CD4-positive, alpha-beta T cell treated with Interleukin-15 for 1 hour (primary cell): ENCODE results near the gene NOP56.

ENCODE experiments used
- DNase-seq: peaks from one replicate; pipeline ENCODE4 v3.0.0-alpha.2; 2020

NOP56 gene, protein sequence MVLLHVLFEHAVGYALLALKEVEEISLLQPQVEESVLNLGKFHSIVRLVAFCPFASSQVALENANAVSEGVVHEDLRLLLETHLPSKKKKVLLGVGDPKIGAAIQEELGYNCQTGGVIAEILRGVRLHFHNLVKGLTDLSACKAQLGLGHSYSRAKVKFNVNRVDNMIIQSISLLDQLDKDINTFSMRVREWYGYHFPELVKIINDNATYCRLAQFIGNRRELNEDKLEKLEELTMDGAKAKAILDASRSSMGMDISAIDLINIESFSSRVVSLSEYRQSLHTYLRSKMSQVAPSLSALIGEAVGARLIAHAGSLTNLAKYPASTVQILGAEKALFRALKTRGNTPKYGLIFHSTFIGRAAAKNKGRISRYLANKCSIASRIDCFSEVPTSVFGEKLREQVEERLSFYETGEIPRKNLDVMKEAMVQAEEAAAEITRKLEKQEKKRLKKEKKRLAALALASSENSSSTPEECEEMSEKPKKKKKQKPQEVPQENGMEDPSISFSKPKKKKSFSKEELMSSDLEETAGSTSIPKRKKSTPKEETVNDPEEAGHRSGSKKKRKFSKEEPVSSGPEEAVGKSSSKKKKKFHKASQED

DNA sequence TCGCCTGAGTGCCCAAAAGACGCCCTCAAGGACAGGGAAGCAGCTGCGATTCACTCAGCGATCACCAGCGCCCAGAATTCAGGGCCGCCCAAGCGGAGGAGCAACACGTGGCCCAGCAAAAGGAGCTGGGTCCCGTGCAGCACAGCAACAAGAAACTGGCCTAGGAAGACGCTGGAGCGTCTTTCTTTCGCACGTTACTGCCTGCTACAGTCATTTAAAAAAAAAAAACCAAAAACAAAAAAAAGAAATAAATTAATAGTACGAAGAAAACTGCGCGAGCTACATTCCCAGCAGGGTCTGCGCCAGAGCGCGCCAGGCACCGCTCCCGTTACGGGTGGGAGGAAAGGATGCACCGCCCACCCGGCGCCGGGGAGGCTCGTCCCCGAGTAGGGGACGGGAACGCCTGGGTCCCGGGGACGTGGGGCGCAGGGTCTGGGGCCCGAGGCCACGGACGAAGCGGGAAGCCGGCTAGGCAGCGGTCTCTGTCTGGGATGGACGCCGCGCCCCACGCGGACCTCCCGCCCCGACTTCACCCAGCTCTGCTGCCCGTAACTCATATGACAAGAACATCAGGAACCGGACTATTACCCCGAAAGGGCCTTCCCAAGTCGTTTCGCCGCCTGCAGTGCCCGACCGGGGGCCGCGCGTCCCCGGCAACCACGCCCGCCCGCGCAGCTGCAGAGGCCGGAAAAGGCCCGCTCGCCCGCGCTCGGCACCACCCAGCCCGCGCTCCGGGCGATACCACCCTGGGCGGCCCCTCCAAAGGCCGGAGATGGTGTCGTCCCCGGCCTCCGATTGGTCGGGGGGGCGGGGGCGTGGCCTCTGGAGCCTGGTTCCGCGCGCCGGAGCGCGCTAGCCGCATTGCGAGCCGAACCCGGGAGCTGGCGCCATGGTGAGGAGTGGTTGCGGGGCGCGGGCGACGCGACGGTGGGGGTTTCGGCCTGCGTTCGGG is at the start of gene NOP56:
Gene NOP56, plus strand, starts transcription at position 861 of the 952 bp plus-strand sequence. Its CDS starts 29 bp downstream, at position 890.
- peak; percentile 91 for DNase-seq

DNA sequence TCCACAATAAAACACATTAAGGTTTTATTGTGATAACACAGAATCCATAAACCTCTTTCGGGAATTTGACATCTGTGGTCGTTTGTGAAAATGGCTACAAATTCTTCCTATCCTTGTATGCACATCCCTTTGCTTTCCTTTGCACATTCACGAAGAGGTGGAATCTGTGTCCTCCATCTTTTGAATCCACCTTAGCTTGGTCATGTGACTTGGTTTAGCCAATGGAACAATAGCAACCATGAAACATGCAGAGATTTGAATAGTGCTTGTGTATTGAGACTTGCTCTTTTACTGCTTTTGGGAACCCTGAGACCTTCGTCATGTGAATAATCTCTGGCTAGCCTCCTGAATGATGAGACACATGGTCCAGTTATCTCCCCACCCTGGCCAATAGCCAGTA is 49.7 kb upstream of the NOP56 start:
- DNase-seq = no peak

DNA sequence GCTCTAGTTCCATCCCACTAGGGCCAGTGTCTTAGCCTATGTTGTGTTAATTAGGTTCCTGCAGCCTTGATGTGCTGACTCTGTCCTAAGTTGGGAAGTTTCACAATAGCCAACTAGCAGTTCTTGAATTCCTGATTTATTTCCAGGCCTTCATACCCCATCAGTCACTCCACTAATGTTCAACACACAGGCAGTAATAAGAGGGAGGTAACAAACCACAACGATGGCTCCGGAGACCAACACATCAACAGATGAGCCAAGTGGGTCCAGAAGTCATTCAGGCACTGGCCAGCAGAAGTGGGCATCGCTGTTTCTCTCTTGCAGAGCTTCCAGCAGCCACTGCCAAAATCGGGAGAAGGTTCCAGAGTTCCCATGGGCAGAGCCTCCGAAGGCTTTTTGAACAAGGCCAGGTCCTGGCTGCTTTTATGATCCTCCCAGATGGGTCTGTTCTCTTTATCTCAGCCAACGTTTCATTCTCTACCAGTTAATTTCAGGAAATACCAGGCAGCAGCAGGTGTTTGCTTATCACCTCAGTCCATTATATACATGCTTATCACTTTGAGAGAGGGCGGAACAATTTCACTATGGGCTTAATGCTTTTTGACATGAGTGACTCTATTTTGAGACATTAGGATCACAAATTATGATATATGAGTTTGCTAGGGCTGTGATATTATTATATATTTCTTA is 48.5 kb upstream of the NOP56 start:
- DNase-seq = no peak

DNA sequence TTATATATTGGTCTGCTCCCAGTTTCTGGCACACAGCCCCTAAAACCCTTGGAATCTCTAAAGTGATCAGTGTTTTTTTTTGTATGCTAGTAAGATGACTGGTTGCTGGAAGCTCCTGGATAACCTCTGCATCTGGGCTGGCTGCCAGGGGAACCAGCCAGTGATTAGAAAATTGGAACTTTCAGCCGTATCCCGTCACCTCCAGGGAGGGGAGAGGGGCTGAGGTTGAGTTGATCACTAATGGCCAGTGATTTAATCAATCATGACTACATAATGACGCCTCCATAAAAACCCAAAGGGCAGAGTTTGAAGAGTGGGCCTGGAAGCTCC is 48.0 kb upstream of the NOP56 start:
- DNase-seq = no peak

DNA sequence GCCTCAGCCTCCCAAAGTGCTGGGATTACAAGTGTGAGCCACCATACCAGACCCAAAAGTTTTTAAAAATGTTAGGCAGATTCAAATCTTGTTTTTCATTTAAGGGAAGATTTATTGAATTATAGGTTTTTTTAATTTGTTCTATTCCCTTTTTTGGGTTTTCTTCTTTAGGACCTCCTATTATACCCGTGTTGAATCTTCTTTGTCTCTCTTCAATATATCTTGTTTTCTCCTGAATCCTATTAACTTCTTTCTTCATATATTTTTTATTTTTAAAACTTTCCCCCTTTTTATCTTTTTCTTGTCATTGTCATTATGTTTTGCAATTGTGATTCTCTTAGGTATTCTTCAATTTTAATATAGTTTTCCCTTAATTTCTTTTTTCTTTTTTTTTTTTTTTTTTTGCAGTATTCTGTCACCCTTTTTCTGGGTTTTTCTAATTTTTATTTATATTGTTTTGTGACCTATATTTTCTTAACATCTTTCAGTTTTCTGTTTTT is 45.9 kb upstream of the NOP56 start:
- no peak for DNase-seq

DNA sequence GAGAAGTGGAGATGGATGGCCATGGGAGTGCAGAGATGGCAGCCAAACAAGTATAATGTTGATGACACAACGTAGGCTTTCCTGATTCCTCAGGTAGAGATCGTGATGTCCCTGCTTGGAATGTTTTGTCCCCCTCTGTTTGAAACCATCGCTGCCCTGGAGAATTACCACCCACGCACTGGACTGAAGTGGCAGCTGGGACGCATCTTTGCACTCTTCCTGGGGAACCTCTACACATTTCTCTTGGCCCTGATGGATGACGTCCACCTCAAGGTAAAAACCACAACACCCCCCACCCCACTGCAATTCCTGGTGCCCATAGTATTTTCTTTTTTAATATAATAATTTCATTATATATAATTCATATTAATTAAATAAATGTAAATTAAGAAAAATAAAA is 42.1 kb upstream of the NOP56 start:
- no peak for DNase-seq

DNA sequence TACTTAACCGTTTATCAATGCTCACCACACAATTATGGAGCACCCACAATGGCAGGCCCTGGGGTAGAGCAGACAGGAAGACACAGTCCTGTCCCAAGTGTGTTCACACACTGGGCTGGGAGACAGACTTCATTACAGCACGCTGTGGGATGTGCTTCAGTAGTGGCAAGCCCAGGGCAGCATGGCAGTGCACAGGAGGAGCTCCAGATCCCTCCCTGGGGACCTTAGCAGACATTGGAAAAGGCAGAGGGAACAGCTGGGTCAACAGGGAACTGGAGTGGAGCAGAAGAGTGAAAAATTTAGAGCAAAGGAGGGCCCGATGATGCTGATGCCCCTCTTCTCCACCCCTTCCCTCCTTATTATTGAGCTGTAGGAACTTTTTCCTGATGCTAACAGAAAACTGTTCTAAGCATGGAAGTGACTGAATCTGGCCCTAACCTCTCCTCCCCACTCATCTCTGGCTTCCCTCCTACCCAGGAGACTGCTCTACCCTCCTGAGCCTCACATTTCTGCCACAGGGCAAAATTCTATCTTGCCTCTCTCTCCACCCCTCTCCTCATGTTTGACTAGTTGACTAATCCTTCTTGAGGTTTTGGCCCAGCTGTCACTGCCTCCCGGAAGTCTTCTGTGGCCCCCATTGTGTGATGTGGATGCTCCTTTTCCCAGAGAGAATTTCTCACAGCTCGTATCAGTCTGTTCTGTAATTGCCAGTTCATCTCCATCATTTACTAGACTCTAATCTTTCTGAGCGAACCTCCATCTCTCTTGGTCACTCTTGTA is 41.3 kb upstream of the NOP56 start:
- no peak for DNase-seq

DNA sequence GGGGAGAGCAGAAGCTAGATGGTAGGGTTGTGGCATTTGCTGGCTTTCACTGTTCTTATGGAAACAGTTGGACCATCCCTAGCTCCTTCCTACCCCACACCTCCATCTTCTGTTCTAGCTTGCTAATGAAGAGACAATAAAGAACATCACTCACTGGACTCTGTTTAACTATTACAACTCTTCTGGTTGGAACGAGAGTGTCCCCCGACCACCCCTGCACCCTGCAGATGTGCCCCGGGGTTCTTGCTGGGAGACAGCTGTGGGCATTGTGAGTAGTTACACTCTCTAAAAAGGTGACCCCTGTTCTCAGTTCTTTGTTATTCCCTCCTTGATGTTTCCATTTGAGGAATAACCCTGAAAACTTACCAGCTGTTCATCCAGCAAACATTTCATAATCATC is 40.4 kb upstream of the NOP56 start:
- no peak for DNase-seq

DNA sequence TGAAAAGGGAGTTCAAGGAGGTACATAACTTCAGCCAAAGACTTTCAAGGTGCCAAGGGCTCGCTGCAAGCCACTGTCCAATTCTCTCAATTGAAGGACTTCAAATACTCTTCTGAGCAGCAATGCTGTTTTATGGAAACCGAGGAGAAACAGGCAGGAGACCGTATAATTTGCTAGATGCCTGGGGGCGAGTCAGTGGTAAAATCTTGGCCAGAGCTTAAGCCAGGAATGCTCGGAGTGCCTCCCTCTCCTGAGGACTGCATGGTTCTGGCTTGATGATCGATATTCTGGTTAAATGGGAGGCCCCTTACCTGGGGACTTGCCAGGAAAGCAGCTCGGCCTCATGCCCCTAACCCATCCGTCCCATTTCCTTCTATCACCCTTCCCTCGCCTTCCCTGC is 35.8 kb upstream of the NOP56 start:
- no peak for DNase-seq

DNA sequence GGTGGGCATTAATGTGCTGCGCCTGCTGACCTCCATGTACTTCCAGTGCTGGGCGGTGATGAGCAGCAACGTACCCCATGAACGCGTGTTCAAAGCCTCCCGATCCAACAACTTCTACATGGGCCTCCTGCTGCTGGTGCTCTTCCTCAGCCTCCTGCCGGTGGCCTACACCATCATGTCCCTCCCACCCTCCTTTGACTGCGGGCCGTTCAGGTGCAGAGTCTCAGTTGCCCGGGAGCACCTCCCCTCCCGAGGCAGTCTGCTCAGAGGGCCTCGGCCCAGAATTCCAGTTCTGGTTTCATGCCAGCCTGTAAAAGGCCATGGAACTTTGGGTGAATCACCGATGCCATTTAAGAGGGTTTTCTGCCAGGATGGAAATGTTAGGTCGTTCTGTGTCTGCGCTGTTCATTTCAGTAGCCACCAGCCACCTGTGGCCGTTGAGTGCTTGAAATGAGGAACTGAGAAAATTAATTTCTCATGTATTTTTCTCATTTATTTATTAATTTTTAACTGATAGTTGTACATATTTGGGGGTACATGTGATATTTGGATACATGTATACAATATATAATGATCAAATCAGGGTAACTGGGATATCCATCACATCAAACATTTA is 35.2 kb upstream of the NOP56 start:
- DNase-seq = no peak

DNA sequence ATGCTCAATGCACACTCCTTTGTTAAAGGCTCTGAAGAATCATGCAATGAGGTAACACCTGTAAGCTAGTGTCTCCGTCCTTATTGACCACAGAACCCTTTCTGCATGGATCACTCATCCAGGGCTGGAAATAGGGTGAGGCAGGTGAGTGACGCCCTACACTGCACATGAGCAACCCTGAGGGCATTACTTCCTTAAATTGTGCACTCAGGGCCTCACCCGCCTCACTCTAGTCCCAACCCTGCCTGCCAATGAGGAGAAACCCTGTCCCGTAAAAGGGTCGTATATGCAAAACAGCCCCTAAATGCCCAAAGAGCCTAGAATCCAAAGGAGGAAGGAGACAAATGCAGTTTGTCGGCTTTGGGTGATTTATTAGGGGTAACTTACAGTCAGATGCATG is 33.6 kb upstream of the NOP56 start:
- DNase-seq = no peak

DNA sequence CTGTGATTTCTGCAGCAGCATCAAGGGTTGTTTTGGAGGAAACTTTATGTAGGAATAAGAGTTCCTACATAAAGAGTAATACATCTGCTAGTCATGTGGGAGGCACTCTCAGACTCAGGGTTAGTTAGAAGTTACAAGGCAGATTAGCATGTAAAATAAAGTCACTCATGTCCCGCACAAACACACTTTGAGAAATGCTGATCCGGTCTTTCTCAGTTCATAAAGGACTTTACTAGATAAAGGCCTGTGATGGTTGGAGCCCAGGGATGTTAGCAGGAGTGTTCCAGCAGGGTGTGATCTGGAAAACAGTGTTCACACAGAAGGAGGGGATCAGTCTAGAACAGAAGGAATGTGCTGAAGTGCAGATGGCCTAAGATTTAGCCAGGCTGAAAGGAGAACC is 33.1 kb upstream of the NOP56 start:
- no peak for DNase-seq

DNA sequence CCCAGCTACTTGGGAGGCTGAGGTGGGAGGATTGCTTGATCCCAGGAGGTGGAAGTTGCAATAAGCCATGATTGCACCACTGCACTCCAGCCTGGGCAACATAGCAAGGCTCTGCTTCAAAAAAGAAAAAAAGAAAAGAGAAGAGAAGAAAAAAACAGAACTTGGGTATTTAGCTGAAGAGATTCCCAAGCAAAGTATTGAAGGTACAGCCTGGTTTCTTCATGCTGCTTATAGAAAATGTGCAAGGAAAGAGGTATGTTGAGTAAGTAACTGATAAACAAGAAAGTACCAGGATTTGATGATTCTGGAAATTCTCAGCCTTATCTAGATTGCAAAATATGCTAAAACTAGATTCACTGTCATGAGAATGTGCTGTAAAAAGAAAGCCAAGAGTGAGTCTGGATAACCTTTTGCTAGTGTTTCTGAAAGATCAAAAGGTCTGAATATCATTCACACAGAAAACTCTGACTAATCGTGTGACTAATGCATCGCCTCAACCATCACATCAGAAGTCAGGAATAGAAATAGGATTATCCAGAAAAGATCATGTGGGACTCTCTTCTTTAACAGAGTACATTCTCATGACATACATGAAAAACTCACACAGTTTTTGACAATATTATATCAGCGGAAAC is 32.4 kb upstream of the NOP56 start:
- DNase-seq = no peak

DNA sequence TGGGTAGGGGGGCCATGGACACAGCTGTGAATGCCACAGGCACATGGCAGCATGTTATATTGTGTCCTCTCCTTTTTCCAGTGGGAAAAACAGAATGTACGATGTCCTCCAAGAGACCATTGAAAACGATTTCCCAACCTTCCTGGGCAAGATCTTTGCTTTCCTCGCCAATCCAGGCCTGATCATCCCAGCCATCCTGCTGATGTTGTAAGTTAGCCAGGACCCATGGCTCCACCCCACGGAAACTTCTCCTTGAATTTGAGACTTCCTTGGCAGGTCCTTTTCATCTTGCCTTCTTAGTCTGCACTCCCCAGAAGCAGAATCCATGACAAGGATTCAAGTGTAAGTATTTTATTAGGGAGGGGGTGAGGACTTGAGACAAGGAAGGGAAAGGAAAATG is 28.2 kb upstream of the NOP56 start:
- DNase-seq = no peak

DNA sequence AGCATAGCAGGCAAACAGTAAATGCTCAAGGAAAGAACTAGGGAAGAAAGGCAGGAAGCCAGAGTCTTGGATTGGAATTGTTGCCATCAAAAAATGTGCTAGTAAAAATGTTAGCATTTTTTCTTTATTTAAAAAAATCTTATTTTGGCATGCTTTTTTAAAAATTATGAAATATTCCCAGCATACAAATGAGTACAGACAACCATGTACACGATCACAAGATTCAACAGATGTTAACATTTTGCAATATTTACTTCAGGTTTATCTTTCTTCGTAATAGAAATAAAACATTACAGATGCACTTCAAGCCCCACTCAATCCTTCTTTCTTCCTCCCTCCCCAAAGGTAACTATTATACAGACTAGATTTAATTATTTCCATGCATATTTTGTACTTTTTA is 27.4 kb upstream of the NOP56 start:
- DNase-seq = no peak

DNA sequence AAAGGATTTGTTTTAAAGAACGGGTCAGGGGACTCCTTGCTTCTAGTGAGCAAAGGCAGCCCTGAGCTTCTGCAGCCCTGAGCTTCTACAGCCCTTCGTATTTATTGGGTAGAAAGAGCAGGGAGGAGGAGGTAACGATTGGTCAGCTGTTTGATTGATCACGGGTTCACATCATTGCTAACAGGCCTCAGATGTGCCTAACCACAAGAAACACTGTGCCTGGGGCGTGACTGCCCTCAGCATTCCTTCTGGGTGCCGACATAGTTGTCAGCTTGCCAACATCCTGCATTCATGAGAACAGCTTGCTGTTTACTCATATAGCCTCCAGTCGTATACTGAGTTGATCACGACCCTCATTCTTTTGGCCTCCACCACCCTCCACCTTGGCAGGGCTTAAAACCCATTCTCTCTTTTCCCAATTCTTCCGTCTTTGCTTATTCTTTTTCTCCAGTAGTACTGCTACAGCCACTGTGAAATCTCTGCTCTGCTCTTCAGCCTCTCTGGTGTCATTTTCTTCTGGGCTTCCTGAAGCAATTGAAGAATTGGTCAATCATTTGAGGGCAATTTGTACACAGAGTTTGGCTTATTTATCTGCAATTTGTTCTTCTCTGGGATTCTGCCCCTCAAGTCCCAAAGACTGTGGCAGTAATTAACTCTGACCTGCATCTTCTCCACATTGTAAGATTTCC is 25.4 kb upstream of the NOP56 start:
- DNase-seq = no peak

DNA sequence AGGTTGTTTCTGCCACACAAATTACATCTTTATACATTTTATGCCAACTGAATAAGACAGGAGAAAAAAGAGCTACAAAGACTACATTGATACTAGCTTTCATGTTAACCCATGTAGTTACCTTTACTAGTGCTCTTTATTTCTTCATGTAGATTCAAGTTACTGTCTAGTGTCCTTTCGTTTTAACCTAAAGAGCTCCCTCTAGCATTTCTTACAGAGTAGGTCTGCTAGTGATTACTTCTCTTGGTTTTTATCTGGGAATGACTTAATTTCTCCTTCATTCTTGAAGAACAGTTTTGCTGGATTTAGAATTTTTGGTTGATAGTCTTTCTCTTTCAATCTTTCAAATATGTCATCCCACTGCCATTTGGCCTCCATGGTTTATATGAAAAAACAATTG is 21.2 kb upstream of the NOP56 start:
- DNase-seq = no peak

DNA sequence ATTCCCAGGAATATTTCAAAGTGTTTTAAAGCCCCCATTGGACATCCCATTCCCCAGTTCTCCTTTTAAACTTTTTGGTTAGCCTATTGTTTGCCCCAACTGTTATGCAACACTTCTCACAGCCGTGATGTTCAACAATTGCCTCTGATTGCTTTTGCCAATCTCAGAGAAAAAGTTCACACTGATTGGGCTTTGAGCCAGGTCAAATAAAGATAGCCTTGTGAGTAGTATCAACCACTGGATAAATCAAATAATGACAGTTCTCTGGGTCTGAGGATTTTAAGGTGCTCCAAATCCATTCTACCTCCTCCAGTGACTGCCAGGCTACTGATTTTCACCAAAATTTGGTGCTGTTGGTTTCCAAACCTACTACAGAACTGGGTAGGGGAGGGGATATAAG is 19.1 kb upstream of the NOP56 start:
- DNase-seq = no peak

DNA sequence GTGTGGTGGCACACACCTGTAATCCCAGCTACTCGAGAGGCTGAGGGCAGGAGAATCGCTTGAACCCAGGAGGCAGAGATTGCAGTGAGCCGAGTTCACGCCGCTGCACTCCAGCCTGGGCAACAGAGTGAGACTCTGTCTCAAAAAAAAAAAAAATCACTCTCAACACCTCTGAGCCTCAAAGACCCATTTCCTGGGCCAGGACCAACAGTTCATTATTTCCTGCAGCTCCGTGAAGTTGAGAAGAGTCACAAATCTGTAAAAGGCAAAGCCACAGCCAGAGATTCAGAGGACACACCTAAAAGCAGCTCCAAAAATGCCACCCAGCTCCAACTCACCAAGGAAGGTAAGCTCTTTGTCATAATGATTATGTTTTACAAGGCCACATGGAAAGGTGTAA is 15.2 kb upstream of the NOP56 start:
- no peak for DNase-seq

DNA sequence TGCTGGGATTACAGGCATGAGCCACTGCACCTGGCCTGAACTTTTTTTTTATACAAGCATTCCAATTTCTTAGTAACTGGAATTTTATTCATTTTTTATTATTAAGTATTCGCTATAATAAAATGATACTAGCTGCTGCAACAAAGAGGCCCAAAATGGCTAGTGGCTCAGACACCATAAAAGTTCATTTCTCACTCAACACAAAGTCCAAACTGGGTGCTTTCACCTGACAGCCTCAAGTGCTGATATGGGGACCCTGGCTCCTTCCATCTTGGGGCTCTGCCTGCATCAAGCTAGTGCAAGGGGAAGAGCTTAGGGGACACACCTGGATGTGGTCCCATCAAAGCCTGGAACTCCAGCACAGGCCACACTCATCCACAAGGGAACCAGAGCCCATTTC is 12.2 kb upstream of the NOP56 start:
- no peak for DNase-seq

DNA sequence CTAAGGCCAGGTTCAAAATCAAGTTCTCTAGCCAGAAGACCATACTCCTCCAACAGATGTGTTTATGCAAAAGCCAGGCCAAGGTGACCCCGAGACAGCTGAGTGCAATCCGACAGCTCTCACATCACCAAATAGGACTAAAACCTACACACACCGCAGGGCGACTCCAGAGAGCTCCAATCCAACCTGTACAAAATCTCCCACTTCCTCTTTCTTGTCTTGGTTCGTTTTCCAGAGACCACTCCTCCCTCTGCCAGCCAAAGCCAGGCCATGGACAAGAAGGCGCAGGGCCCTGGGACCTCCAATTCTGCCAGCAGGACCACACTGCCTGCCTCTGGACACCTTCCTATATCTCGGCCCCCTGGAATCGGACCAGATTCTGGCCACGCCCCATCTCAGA is 11.5 kb upstream of the NOP56 start:
- DNase-seq = no peak
